Spleen (tissue), 7 donors: ENCODE data around the gene TUBB1.

ENCODE experiments used
- CTCF ChIP-seq, 11 experiments: fragments of 200-600 bp in 7 of 11; fragments of 450-650 bp in 4 of 11; sonication (generic) in 4 of 11; IDR thresholded peaks in 8 of 11; conservative IDR thresholded peaks in 3 of 11; 1 replicate in 7 of 11; 2 replicates in 4 of 11; pipeline versions ENCODE4 v1.4.0 to v1.8.0; 2016 to 2021; ENCODE audit warnings: antibody characterized with exemption in 11 of 11, inconsistent platforms in 4 of 11, mild to moderate bottlenecking in 1 of 11
- POLR2A ChIP-seq, 3 donors: fragments of 450-650 bp; IDR thresholded peaks; one replicate each; pipeline ENCODE4 v1.5.1; 2017; ENCODE audit warnings: antibody characterized with exemption in 3 of 3, mild to moderate bottlenecking in 1 of 3
- POLR2AphosphoS5 ChIP-seq, 3 donors: sonication (generic); formaldehyde crosslinking; IDR thresholded peaks; one replicate each; pipeline ENCODE4 v1.5.1; 2017; ENCODE audit warnings: antibody characterized with exemption in 3 of 3
- donor health status: DM: no; HTN: no; CAD: no; lungs with moderate emphysema.
- donor health status: DM: no; HTN: no; CAD: no.
- donor health status: DM: no; HTN: no; CAD: no.

GRCh38 chr20:58993332-58994248 lies 25.6 kb upstream of the TUBB1 start:
- TF ChIP-seq CTCF (IDR thresholded peaks at IDR 0.05 in 8 of 11, conservative IDR thresholded peaks at IDR 0.05 in 3 of 11) (no peak), POLR2A (IDR thresholded peaks at IDR 0.05) (no peak), POLR2AphosphoS5 (IDR thresholded peaks at IDR 0.05) (peak; percentile 22 to 52 (median 43))
